Right lobe of liver (tissue), 4 donors: ENCODE measurements around the gene ZNF740.
"Not testable (repeated sequence)": the region's sequence is repeated elsewhere in the genome, so short reads cannot be mapped to it uniquely, and the experiment has no call there.

Experiments used
- POLR2A ChIP-seq: fragments of 450-650 bp; IDR thresholded peaks from one replicate; pipeline ENCODE4 v1.6.1; 2017; ENCODE audit warnings: antibody characterized with exemption, mild to moderate bottlenecking
- TF ChIP-seq, protein P1 (sequence below), 4 donors: fragments of 200-600 bp in 3 of 4; fragments of 450-650 bp in 1 of 4; IDR thresholded peaks; one replicate each; pipeline versions ENCODE4 v1.5.1 to v1.8.0; 2016 to 2022; ENCODE audit warnings: antibody characterized with exemption in 4 of 4, mild to moderate bottlenecking in 2 of 4
- donor health status: DM: no; HTN: no; CAD: no.
- donor health status: DM: no; HTN: no; CAD: no.
- donor health status: DM: no; HTN: yes; CAD: no.

DNA sequence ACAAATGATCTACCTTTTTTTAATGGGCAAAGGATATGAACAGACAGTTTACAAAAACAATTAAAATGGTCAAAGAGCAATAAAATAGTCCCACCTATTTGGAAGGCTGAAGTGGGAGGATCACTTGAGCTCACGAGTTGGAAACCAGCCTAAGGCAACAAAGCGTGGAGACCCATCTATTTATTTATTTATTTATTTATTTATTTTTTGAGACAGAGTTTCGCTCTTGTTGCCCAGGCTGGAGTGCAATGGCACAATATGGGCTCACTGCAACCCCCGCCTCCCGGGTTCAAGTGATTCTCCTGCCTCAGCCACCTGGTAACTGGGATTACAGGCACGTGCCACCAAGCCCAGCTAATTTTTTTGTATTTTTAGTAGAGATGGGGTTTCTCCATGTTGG is 3.1 kb upstream of the ZNF740 start:
- TF ChIP-seq POLR2A, result not testable (repeated sequence)
- TF ChIP-seq, protein P1, sequence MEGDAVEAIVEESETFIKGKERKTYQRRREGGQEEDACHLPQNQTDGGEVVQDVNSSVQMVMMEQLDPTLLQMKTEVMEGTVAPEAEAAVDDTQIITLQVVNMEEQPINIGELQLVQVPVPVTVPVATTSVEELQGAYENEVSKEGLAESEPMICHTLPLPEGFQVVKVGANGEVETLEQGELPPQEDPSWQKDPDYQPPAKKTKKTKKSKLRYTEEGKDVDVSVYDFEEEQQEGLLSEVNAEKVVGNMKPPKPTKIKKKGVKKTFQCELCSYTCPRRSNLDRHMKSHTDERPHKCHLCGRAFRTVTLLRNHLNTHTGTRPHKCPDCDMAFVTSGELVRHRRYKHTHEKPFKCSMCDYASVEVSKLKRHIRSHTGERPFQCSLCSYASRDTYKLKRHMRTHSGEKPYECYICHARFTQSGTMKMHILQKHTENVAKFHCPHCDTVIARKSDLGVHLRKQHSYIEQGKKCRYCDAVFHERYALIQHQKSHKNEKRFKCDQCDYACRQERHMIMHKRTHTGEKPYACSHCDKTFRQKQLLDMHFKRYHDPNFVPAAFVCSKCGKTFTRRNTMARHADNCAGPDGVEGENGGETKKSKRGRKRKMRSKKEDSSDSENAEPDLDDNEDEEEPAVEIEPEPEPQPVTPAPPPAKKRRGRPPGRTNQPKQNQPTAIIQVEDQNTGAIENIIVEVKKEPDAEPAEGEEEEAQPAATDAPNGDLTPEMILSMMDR (IDR thresholded peaks at IDR 0.05), result not testable (repeated sequence)
